OCI-LY7 (cell line): ENCODE data around the gene NPHS1.

Source experiments
- EZH2phosphoT487 ChIP-seq: fragments of 200-600 bp; sonication (generic); IDR thresholded peaks from 2 replicates; pipeline ENCODE4 v1.6.1; 2018; ENCODE audit warnings: low read depth, borderline replicate concordance, mild to moderate bottlenecking, mixed run types, antibody characterized with exemption, low read length, moderate library complexity, mixed read lengths
- TF ChIP-seq, protein P1 (sequence below): fragments of 200-600 bp; sonication (generic); conservative IDR thresholded peaks from 2 replicates; pipeline ENCODE4 v1.5.1; 2014; ENCODE audit warnings: mild to moderate bottlenecking, antibody characterized with exemption, low read length, moderate library complexity, mixed read lengths

DNA sequence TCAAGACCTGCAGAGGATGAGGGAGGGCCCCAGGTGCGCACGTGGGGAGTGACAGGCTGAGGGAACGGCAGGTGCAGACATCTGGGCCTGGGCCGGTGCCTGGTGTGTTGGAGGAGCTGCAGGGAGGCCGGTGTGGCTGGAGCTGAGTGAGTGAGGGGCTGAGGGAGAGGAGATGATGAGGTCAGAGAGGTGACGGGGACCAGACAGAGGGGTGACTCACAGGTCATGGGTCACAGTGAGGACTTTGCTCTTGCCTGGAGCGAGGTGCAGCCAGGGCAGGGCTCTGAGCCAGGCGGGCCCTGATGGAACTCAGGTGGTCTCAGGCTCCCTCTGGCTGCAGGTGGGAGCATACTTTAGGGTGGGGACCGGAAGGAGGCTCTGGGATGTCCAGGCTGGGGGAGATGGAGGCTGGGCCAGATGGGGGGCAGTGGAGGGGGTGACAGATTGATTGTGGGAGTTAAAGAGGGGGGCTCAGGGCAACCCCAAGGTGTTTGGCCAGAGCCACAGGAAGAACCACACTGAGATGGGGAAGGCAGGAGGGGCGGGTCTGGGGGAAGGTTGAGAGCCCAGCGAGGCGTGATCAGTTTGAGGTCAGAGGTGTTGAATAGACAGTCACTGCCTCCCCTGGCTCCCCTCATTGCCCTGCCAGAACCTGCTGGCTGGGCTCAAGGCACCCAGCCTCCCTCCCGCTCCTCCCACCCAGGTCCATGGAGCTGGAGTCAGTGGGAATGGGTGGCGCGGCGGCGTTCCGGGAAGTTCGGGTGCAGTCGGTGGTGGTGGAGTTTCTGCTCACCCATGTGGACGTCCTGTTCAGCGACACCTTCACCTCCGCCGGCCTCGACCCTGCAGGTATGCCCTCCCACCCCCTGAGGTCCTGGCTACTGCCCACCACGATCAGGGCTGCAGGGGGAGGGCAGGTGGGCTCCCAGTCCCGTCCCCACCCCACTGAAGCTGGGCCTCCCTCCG is 68.6 kb downstream of the NPHS1 start:
- TF ChIP-seq, protein P1, sequence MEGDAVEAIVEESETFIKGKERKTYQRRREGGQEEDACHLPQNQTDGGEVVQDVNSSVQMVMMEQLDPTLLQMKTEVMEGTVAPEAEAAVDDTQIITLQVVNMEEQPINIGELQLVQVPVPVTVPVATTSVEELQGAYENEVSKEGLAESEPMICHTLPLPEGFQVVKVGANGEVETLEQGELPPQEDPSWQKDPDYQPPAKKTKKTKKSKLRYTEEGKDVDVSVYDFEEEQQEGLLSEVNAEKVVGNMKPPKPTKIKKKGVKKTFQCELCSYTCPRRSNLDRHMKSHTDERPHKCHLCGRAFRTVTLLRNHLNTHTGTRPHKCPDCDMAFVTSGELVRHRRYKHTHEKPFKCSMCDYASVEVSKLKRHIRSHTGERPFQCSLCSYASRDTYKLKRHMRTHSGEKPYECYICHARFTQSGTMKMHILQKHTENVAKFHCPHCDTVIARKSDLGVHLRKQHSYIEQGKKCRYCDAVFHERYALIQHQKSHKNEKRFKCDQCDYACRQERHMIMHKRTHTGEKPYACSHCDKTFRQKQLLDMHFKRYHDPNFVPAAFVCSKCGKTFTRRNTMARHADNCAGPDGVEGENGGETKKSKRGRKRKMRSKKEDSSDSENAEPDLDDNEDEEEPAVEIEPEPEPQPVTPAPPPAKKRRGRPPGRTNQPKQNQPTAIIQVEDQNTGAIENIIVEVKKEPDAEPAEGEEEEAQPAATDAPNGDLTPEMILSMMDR: no peak
- no peak for TF ChIP-seq EZH2phosphoT487
